Measurements from ENCODE around the gene BARHL1.

- TF ChIP-seq TARDBP (IDR thresholded peaks at IDR 0.05) (no peak), FOXM1 (IDR thresholded peaks at IDR 0.05; ENCODE audit: borderline replicate concordance) (no peak), SUZ12 (IDR thresholded peaks at IDR 0.05) (no peak), BHLHE40 (IDR thresholded peaks at IDR 0.05; ENCODE audit: borderline replicate concordance) (no peak), LEF1 (IDR thresholded peaks at IDR 0.05; ENCODE audit: borderline replicate concordance) (no peak), SP1 (IDR thresholded peaks at IDR 0.05) (no peak), FOXA1 (IDR thresholded peaks at IDR 0.05) (no peak), L3MBTL2 (conservative IDR thresholded peaks at IDR 0.05) (no peak), ELF4 (IDR thresholded peaks at IDR 0.05) (no peak), FOXK2 (IDR thresholded peaks at IDR 0.05) (no peak), NFRKB (IDR thresholded peaks at IDR 0.05) (no peak)
Measured at GRCh38 chr9:132547052-132547431, 35.4 kb upstream of the BARHL1 start.
